Muscle of leg (tissue), 11 donors: ENCODE data around the gene SYT1. TPM values are rescaled to one million over a fixed set of nuclear protein-coding genes. Genes with fewer than 3 reads are reported as not detected.

Experiments used
- DNase-seq: peaks from one replicate; pipeline ENCODE4 v3.0.0; 2013
- H3K27ac ChIP-seq: one replicate; pipeline ENCODE4 v1.5.1; 2013; ENCODE audit warnings: mild to moderate bottlenecking, low read length, control low read depth
- H3K27me3 ChIP-seq: one replicate; pipeline ENCODE4 v1.6.1; 2013; ENCODE audit warnings: low read length; ENCODE audit not compliant: control insufficient read depth, insufficient read depth
- H3K36me3 ChIP-seq: one replicate; pipeline ENCODE4 v1.6.1; 2013; ENCODE audit warnings: low read length; ENCODE audit not compliant: control insufficient read depth, insufficient read depth
- H3K4me1 ChIP-seq: one replicate; pipeline ENCODE4 v1.6.1; 2013; ENCODE audit warnings: low read length; ENCODE audit not compliant: control insufficient read depth, insufficient read depth
- H3K4me3 ChIP-seq: one replicate; pipeline ENCODE4 v1.5.1; 2013; ENCODE audit warnings: low read length, control low read depth
- H3K9me3 ChIP-seq: replicated peaks from 2 replicates; pipeline ENCODE4 v1.6.1; 2013; ENCODE audit warnings: low read depth, low read length; ENCODE audit not compliant: control insufficient read depth
- WGBS: methylation state at CpG from one replicate; pipeline ENCODE4 v1.1.5; 2013; ENCODE audit warnings: missing lambda C conversion rate; ENCODE audit not compliant: insufficient coverage; 5-methylcytosine and 5-hydroxymethylcytosine counted together
- polyA plus RNA-seq, 8 donors: library from polyadenylated mRNA; unstranded; fragments of 120-200 nt; gene quantifications; one replicate each; pipeline versions ENCODE4 v1.2.1 to v1.2.3, GENCODE V29; 2013; ENCODE audit warnings: inconsistent platforms in 1 of 8, low replicate concordance in 1 of 8; ENCODE audit not compliant: insufficient read length in 8 of 8, insufficient read depth in 1 of 8
- total RNA-seq: library from RNA; stranded (reverse); fragments of 120-200 nt; gene quantifications from one replicate; pipeline ENCODE4 v1.2.4, GENCODE V29; 2013

The SYT1 gene
- total and polyA plus RNA-seq, 9 donors: 1.1 to 2.5 (median 1.8) TPM

GRCh38 chr12:79252358-79253075, 387.9 kb downstream of the SYT1 start:
- H3K27me3 ChIP-seq: no peaks in the 10 kb centered on the region
- no peak for DNase-seq
- no peaks in the 10 kb centered on the region for H3K4me1 ChIP-seq
- H3K36me3 ChIP-seq: no peaks in the 10 kb centered on the region
- no peak overlapping the region for H3K27ac ChIP-seq
- H3K9me3 ChIP-seq: peaks cover 2% of the 10 kb centered on the region
- H3K4me3 ChIP-seq: no peak overlapping the region
- WGBS: no CpG with 5 or more reads among the region's 4 CpGs

- Histone ChIP-seq H3K9me3 (peaks cover 2% of the 10 kb centered on the region), H3K27ac (no peak overlapping the region), H3K4me1 (no peaks in the 10 kb centered on the region), H3K27me3 (no peaks in the 10 kb centered on the region), H3K4me3 (no peak overlapping the region), H3K36me3 (no peaks in the 10 kb centered on the region)
- WGBS: no CpG with 5 or more reads among the region's 2 CpGs
- no peak for DNase-seq
Measured at GRCh38 chr12:79255288-79255687, 390.7 kb downstream of the SYT1 start.

- Histone ChIP-seq H3K27ac (no peak overlapping the region), H3K9me3 (no peaks in the 10 kb centered on the region), H3K36me3 (no peaks in the 10 kb centered on the region), H3K27me3 (no peaks in the 10 kb centered on the region), H3K4me3 (no peak overlapping the region), H3K4me1 (no peaks in the 10 kb centered on the region)
- no peak for DNase-seq
- no CpG with 5 or more reads among the region's 2 CpGs for WGBS
Measured at GRCh38 chr12:79260923-79261322, 396.3 kb downstream of the SYT1 start.

- H3K36me3 ChIP-seq: no peaks in the 10 kb centered on the region
- WGBS: no CpG with 5 or more reads among the region's 3 CpGs
- no peak overlapping the region for H3K27ac ChIP-seq
- no peaks in the 10 kb centered on the region for H3K9me3 ChIP-seq
- no peak overlapping the region for H3K4me3 ChIP-seq
- H3K4me1 ChIP-seq: no peaks in the 10 kb centered on the region
- no peak for DNase-seq
- no peaks in the 10 kb centered on the region for H3K27me3 ChIP-seq
Measured at GRCh38 chr12:79262938-79263337, 398.4 kb downstream of the SYT1 start.

- no peaks in the 10 kb centered on the region for H3K27me3 ChIP-seq
- H3K27ac ChIP-seq: no peak overlapping the region
- no peak for DNase-seq
- H3K9me3 ChIP-seq: no peaks in the 10 kb centered on the region
- H3K4me3 ChIP-seq: no peak overlapping the region
- no peaks in the 10 kb centered on the region for H3K36me3 ChIP-seq
- WGBS: 67% methylated on average over 1 of the region's 4 CpGs
- no peaks in the 10 kb centered on the region for H3K4me1 ChIP-seq
Measured at GRCh38 chr12:79266343-79267144, 402.0 kb downstream of the SYT1 start.

- no peak for DNase-seq
- no peaks in the 10 kb centered on the region for H3K9me3 ChIP-seq
- H3K27me3 ChIP-seq: no peaks in the 10 kb centered on the region
- no peak overlapping the region for H3K27ac ChIP-seq
- no peak overlapping the region for H3K4me3 ChIP-seq
- H3K36me3 ChIP-seq: no peaks in the 10 kb centered on the region
- WGBS: no CpG with 5 or more reads among the region's 2 CpGs
- H3K4me1 ChIP-seq: no peaks in the 10 kb centered on the region
Measured at GRCh38 chr12:79267580-79267979, 403.0 kb downstream of the SYT1 start.

GRCh38 chr12:79274501-79275064, 410.0 kb downstream of the SYT1 start:
- peak; percentile 39 for DNase-seq
- no peaks in the 10 kb centered on the region for H3K27me3 ChIP-seq

GRCh38 chr12:79275631-79276030, 411.1 kb downstream of the SYT1 start:
- Histone ChIP-seq H3K9me3 (peaks cover 2% of the 10 kb centered on the region), H3K27ac (no peak overlapping the region), H3K4me3 (no peak overlapping the region), H3K36me3 (no peaks in the 10 kb centered on the region), H3K27me3 (no peaks in the 10 kb centered on the region), H3K4me1 (peaks cover 6% of the 10 kb centered on the region)
- 82% methylated on average over 2 of the region's 2 CpGs for WGBS
- DNase-seq: no peak

More at GRCh38 chr12:79274501-79275064, 410.0 kb downstream of the SYT1 start:
- Histone ChIP-seq H3K27ac (no peak overlapping the region), H3K36me3 (no peaks in the 10 kb centered on the region), H3K9me3 (peaks cover 2% of the 10 kb centered on the region), H3K4me1 (peaks cover 6% of the 10 kb centered on the region), H3K4me3 (no peak overlapping the region)
- whole genome bisulfite sequencing: 86% methylated on average over 3 of the region's 4 CpGs

GRCh38 chr12:79283364-79283763, 418.8 kb downstream of the SYT1 start:
- no peak overlapping the region for H3K27ac ChIP-seq
- no peak overlapping the region for H3K4me3 ChIP-seq
- DNase-seq: no peak
- no peaks in the 10 kb centered on the region for H3K36me3 ChIP-seq
- no peaks in the 10 kb centered on the region for H3K4me1 ChIP-seq
- H3K27me3 ChIP-seq: no peaks in the 10 kb centered on the region
- no CpG with 5 or more reads among the region's 2 CpGs for WGBS
- H3K9me3 ChIP-seq: no peaks in the 10 kb centered on the region

- Histone ChIP-seq H3K9me3 (no peaks in the 10 kb centered on the region), H3K4me3 (no peak overlapping the region), H3K27me3 (no peaks in the 10 kb centered on the region), H3K4me1 (no peaks in the 10 kb centered on the region), H3K36me3 (no peaks in the 10 kb centered on the region), H3K27ac (no peak overlapping the region)
- WGBS: 100% methylated on average over 1 of the region's 3 CpGs
- DNase-seq: no peak
Measured at GRCh38 chr12:79288911-79289310, 424.3 kb downstream of the SYT1 start.
